Putamen (tissue), 1 donor: Measurements from ENCODE around the gene MAD2L2.
A peak's percentile ranks its signal among the peaks of the same experiment; 100 is the strongest.

Source experiments
- DNase-seq: peaks from one replicate; pipeline ENCODE4 v3.0.0-alpha.2; 2016; ENCODE audit warnings: low spot score

Gene MAD2L2

GRCh38 chr1:11704691-11705475 lies 23.9 kb upstream of the MAD2L2 start:
- no peak for DNase-seq

GRCh38 chr1:11704194-11704529 lies 23.2 kb upstream of the MAD2L2 start:
- no peak for DNase-seq

GRCh38 chr1:11703357-11704193 lies 22.6 kb upstream of the MAD2L2 start:
- no peak for DNase-seq

- no peak for DNase-seq
Measured at GRCh38 chr1:11701981-11702803, 21.2 kb upstream of the MAD2L2 start.

GRCh38 chr1:11701551-11701961 lies 20.6 kb upstream of the MAD2L2 start:
- peak; percentile 79 for DNase-seq

- no peak for DNase-seq
Measured at GRCh38 chr1:11700601-11701467, 19.9 kb upstream of the MAD2L2 start.

- DNase-seq = no peak
Measured at GRCh38 chr1:11697893-11698210, 16.9 kb upstream of the MAD2L2 start.

- DNase-seq = no peak
Measured at GRCh38 chr1:11697188-11697892, 16.4 kb upstream of the MAD2L2 start.

- DNase-seq = no peak
Measured at GRCh38 chr1:11695861-11696260, 14.9 kb upstream of the MAD2L2 start.

- no peak for DNase-seq
Measured at GRCh38 chr1:11693917-11694316, 13.0 kb upstream of the MAD2L2 start.

GRCh38 chr1:11693024-11693590 lies 12.2 kb upstream of the MAD2L2 start:
- no peak for DNase-seq

- DNase-seq = no peak
Measured at GRCh38 chr1:11691928-11692711, 11.2 kb upstream of the MAD2L2 start.

GRCh38 chr1:11691302-11691914 lies 10.5 kb upstream of the MAD2L2 start, which contains the start of gene DRAXIN:
Gene DRAXIN (plus strand): TSS chr1:11691710. CDS start chr1:11706259, 14,549 bp downstream.
- no peak for DNase-seq

- no peak for DNase-seq
Measured at GRCh38 chr1:11690397-11691301, 9.7 kb upstream of the MAD2L2 start.

- no peak for DNase-seq
Measured at GRCh38 chr1:11688506-11688905, 7.6 kb upstream of the MAD2L2 start.

GRCh38 chr1:11685210-11685752 lies 4.3 kb upstream of the MAD2L2 start:
- no peak for DNase-seq

GRCh38 chr1:11684070-11684469 lies 3.1 kb upstream of the MAD2L2 start:
- no peak for DNase-seq

GRCh38 chr1:11682799-11683198 lies 1.9 kb upstream of the MAD2L2 start:
- DNase-seq = no peak
